NCI-H345 treated with DMSO at 0.1 percent for 48 hours (cell line): ENCODE data around the gene ZNF844.
"Not testable (repeated sequence)": the region's sequence is repeated elsewhere in the genome, so short reads cannot be mapped to it uniquely, and the experiment has no call there.

Experiments
- DNase-seq: peaks from one replicate; lab custom pipeline; 2025; ENCODE audit not compliant: unreplicated experiment; lab: John Stamatoyannopoulos, UW

ZNF844 gene

GRCh38 chr19:12064590-12065538 is at the start of gene ZNF844:
TSS of gene ZNF844 (plus strand) at chr19:12064731. CDS start at chr19:12064874, 143 bp downstream.
- DNase-seq = no peak

GRCh38 chr19:12015015-12015752 is 49.3 kb upstream of the ZNF844 start:
- no peak for DNase-seq

DNA sequence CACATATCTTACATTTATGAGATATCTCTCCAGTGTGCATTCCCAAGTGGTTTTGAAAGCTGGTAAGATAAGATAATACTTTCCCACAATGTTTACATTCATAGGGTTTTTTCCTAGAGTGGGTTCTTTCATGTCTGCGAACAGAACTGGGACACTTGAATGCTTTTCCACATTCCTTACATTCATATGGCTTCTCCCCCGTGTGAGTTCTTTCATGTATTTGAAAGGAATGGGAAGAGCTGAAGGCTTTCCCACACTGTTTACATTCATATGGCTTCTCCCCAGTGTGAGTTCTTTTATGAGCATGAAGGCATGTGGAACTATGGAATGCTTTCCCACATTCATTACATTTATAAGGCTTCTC is 48.8 kb upstream of the ZNF844 start:
- no peak for DNase-seq

DNA sequence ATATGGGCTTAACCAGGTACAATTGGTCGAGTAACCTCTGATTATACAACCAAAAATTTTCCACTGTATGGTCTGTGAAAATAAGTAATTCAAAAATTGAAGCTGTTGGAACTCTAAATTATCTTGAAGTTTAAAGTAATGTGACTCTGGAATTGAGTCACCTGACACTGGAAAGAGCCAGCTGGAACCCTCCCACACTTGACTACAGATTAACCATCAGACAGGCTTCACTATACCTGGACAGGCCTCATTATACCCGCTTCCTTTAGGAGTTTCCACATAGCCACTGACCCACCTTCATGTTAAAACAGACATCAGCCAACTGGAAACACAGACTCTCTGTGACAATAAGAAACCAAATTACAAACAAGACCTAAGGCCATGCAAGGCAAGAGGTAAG is 30.3 kb upstream of the ZNF844 start:
- DNase-seq = no peak

DNA sequence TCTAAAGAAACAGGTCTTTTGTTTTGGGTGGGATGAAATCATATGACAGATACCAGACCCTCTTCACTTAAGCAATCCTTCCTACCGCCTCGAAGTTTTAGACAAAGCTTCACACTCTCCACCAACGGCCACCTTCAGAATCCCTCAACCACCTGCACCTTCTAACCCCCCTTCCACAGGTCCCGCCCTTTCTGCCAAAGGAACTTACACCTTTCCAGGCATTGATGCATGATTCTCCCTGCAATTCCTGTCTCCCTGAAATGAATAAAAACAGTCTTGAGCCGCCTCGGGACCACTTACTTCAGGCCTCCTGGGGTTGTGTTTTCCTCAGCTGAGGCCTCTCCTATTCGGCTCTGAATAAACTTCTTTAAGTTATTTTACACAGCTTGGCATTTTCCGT is 29.9 kb upstream of the ZNF844 start:
- no peak for DNase-seq

- peak; percentile 36 for DNase-seq
Measured at GRCh38 chr19:12035220-12036172, 29.0 kb upstream of the ZNF844 start, which contains the start of gene ZNF433. TSS of gene ZNF433 (minus strand) at chr19:12035679. CDS start at chr19:12035539, 140 bp downstream.

GRCh38 chr19:12042893-12043292 is 21.6 kb upstream of the ZNF844 start:
- no peak for DNase-seq

- no peak for DNase-seq
Measured at GRCh38 chr19:12043752-12044422, 20.6 kb upstream of the ZNF844 start.

GRCh38 chr19:12047868-12048267 is 16.7 kb upstream of the ZNF844 start:
- no peak for DNase-seq

- DNase-seq = no peak
Measured at GRCh38 chr19:12052091-12052496, 12.4 kb upstream of the ZNF844 start.

DNA sequence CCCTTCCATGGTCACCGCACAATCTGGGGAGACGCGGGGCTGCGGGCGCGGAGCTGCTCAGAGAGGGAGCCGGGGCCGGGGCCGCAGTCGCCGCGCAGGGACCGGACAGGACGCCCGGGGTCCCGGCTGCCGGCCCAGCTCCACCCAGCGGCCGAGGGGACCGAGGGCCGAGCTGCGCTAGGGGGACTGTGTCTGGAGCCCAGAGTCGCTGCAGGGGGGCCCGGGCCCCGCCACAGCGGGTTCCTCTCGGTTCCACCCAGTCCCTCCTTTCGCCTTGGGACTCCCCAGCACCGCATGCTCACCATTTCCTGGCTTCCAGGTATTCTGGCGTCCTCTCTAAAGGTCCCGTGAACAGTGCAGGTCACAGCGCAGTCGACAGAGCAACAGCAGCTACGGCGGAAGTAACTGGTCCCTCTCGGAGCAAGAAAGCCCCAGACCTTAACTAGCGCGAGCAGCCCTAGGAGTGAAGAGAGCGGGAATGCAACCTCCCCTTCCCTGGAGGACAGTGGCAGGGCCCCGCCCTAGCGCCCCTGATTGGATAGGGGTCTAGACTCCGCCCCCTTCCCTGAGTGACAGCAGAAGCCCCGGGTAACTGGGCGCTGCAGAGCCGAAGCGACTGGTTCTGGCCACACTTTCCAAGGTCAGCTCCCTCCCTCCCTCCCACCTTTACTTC is 11.9 kb upstream of the ZNF844 start, which contains the start of gene ZNF878:
Gene ZNF878 (minus strand): TSS at position 465 of the 673 bp plus-strand sequence. CDS start 160 bp downstream, at position 305.
- peak; percentile 48 for DNase-seq

DNA sequence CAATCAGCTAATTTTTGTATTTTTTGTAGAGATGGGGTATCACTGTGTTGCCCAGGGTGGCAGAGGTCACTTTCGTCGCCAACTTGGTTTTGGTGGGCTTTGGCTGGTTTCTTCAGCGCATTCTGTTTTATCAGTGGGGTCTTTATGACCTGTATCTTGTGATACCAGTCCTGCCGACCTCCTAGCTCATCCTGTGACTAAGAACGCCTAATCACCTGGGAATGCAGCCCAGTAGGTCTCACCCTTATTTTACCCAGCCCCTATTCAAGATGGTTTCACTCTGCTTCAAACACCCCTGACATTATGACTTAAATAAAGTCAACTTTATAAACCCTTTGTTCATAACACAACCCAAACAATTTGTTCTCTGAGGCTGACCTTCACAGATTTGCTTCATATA is 8.7 kb upstream of the ZNF844 start:
- no peak for DNase-seq

GRCh38 chr19:12075538-12076139 is 11.1 kb downstream of the ZNF844 start:
- DNase-seq = no peak

- DNase-seq = not testable (repeated sequence)
Measured at GRCh38 chr19:12076331-12076730, 11.8 kb downstream of the ZNF844 start.

- no peak for DNase-seq
Measured at GRCh38 chr19:12077375-12077774, 12.8 kb downstream of the ZNF844 start.

- DNase-seq = not testable (repeated sequence)
Measured at GRCh38 chr19:12083336-12083735, 18.8 kb downstream of the ZNF844 start.

DNA sequence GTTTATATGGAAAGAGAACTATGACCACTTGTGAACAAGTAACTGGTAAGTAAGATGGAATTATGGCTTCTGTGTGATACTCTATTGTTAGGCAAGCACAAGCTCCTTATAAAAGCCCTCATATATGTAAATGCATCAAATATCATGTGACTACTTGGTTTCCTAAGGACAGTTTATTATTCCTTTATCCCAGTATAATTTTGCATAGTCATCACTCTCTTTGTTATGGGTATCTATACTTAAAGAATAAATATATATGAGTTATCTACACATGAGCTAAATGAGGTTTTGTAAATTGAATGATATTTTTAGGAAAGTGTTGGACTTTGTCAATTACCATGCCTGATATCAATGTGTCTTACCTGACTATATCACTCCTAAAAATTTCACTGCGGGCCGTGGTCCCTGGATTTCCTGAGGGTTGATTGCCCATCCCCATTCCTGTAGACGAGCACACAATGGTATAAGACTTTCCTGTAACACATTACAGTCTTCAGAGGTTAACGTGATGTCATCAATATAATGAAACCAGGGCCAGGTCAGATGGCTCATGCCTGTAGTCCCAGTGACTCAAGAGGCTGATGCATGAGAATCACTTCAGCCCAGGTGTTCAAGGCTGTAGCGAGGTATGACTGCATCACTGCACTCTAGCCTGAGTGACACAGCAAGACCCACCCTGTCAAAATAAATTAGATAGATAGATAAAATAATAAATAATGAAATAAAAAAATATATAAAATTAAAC is 20.7 kb downstream of the ZNF844 start:
- no peak for DNase-seq

GRCh38 chr19:12090807-12091206 is 26.3 kb downstream of the ZNF844 start:
- no peak for DNase-seq
